Transverse colon (tissue), 4 donors: ENCODE measurements around the gene SDK2. TPM values are rescaled to one million over a fixed set of nuclear protein-coding genes. Genes with fewer than 3 reads are reported as not detected.

Experiments used
- DNase-seq: peaks from one replicate; pipeline ENCODE4 v3.0.0-alpha.2; 2019
- H3K27ac ChIP-seq, 4 donors: fragments of 200-600 bp; sonication (generic); 2 replicates each; pipeline ENCODE4 v1.5.1; 2016 to 2018; ENCODE audit warnings: inconsistent platforms in 4 of 4
- H3K27me3 ChIP-seq: fragments of 200-600 bp; sonication (generic); 2 replicates; pipeline ENCODE4 v1.5.1; 2017; ENCODE audit warnings: inconsistent platforms
- H3K36me3 ChIP-seq, 4 donors: fragments of 200-600 bp; sonication (generic); 2 replicates each; pipeline ENCODE4 v1.5.1; 2017 to 2019; ENCODE audit warnings: inconsistent platforms in 4 of 4
- H3K4me1 ChIP-seq, 4 donors: fragments of 200-600 bp; sonication (generic); 2 replicates each; pipeline ENCODE4 v1.5.1; 2017 to 2020; ENCODE audit warnings: inconsistent platforms in 4 of 4
- H3K4me3 ChIP-seq, 4 donors: fragments of 200-600 bp; sonication (generic); 1 replicate in 1 of 4; 2 replicates in 3 of 4; pipeline versions ENCODE4 v1.5.1 to v1.6.1; 2017 to 2019; ENCODE audit warnings: inconsistent platforms in 4 of 4
- H3K9me3 ChIP-seq, 2 donors: fragments of 200-600 bp; sonication (generic); 2 replicates each; pipeline ENCODE4 v1.5.1; 2017 to 2019; ENCODE audit warnings: inconsistent platforms in 2 of 2
- CTCF ChIP-seq, 5 experiments: fragments of 200-600 bp in 3 of 5; fragments of 450-650 bp in 2 of 5; sonication (generic) in 3 of 5; IDR thresholded peaks; 1 replicate in 2 of 5; 2 replicates in 3 of 5; pipeline ENCODE4 v1.5.1; 2016 to 2017; ENCODE audit warnings: antibody characterized with exemption in 5 of 5, inconsistent platforms in 3 of 5, mild to moderate bottlenecking in 2 of 5, moderate library complexity in 1 of 5
- EP300 ChIP-seq: sonication (generic); formaldehyde crosslinking; IDR thresholded peaks from one replicate; pipeline ENCODE4 v1.6.1; 2017; ENCODE audit warnings: antibody characterized with exemption, low read depth
- POLR2A ChIP-seq: fragments of 450-650 bp; IDR thresholded peaks from one replicate; pipeline ENCODE4 v1.6.1; 2016; ENCODE audit warnings: antibody characterized with exemption, mild to moderate bottlenecking, moderate library complexity
- POLR2AphosphoS5 ChIP-seq, 3 donors: sonication (generic); formaldehyde crosslinking; IDR thresholded peaks; one replicate each; pipeline ENCODE4 v1.6.1; 2016; ENCODE audit warnings: antibody characterized with exemption in 3 of 3
- WGBS, 2 donors: methylation state at CpG; one replicate each; pipeline ENCODE4 v1.1.5; 2018; ENCODE audit warnings: low coverage in 1 of 2; 5-methylcytosine and 5-hydroxymethylcytosine counted together
- in situ Hi-C, 4 donors: fragments of 200-750 bp; cut with MboI; loops; one replicate each; pipeline versions ENCODE4 v1.15.0 to v1.15.1; 2017; ENCODE audit warnings: low sequenced_read_pairs in 3 of 4, low pct_ligation_motif_present in 1 of 4, low pct_unique_long_range_greater_than_20kb in 1 of 4
- intact Hi-C: fragments of 100-400 bp; cut with DNase I; formaldehyde crosslinking; loops from one replicate; pipeline ENCODE4 v1.15.1; 2023; ENCODE audit warnings: low total_unique reads
- total RNA-seq, 4 donors: library from RNA; depleted of rRNA; stranded (reverse); fragments of >200 nt; gene quantifications; one replicate each; pipeline ENCODE4 v1.1.0, GENCODE V29; 2016

The SDK2 gene
- total RNA-seq, 4 donors from 2014 or later, result 2.6 to 9.8 (median 3.4) TPM

DNA sequence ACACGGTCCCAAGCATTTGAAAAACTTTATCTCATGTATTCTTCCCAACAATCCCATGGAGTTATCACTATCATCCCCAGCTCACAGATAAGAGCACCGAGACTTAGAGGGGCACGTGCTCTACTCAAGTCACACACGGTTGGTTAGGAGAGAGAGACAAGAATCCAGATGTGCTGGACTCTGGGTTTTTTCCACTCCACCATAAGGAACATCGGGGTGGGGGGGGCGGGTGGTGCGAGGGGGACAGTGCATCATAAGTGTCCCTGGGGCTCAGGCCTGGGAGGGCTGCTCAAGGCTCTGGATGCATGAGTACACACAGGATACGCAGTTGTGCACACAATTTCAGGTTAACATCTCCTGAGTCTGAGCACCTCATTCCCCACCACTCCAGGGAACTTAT, 339.8 kb downstream of the SDK2 start:
- in situ Hi-C loops, result no loop called here
- Histone ChIP-seq H3K27ac (peak overlapping the region; percentile 99 to 100 (median 100)), H3K36me3 (no peaks in the 10 kb centered on the region), H3K4me3 (peak overlapping the region in 2 of 4 donors; percentile 18 to 44), H3K9me3 (no peaks in the 10 kb centered on the region), H3K4me1 (peaks cover 41 to 94% (median 78%) of the 10 kb centered on the region in 4 donors), H3K27me3 (no peaks in the 10 kb centered on the region)
- no peak for TF ChIP-seq POLR2A
- TF ChIP-seq POLR2AphosphoS5 (IDR thresholded peaks at IDR 0.05), result no peak
- TF ChIP-seq EP300, result no peak
- intact Hi-C loops, result no loop called here
- DNase-seq, result no peak
- 20 to 48% methylated on average over 1 to 8 of the region's 8 CpGs for WGBS, 2 donors

DNA sequence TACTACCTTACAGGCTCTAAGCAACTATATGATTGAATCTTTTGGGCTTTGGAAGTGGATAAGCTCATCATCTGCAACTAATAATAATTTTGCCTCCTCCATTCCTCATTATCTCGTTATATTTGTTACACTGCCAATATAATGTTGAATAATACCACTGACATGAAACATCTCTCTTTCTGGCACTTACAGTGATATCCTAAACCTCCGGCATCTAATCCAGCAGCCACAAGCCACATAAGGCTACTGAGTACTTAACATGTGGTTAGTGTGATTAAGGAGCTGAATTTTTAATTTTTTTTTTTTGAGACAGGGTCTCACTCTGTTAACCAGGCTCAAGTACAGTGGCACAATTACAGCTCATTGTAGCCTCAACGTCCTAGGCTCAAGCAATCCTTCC, 342.1 kb downstream of the SDK2 start:
- in situ Hi-C loops (no loop called here), intact Hi-C loops (no loop called here)
- no peaks in the 10 kb centered on the region for H3K27me3 ChIP-seq
- H3K36me3 ChIP-seq, result no peaks in the 10 kb centered on the region
- DNase-seq, result no peak
- H3K4me1 ChIP-seq, result peaks cover 35 to 82% (median 68%) of the 10 kb centered on the region in 4 donors
- 57 to 60% methylated on average over 2 to 3 of the region's 3 CpGs for WGBS, 2 donors
- no peaks in the 10 kb centered on the region for H3K9me3 ChIP-seq
- TF ChIP-seq POLR2A (no peak), EP300 (no peak), POLR2AphosphoS5 (IDR thresholded peaks at IDR 0.05) (no peak), CTCF (IDR thresholded peaks at IDR 0.05) (no peak)
- peak overlapping the region in 3 of 4 donors; percentile 27 to 100 (median 55) for H3K27ac ChIP-seq
- H3K4me3 ChIP-seq, result no peak overlapping the region

- DNase-seq, result no peak
- H3K9me3 ChIP-seq, result no peaks in the 10 kb centered on the region
- peak overlapping the region in 3 of 4 donors; percentile 4 to 100 (median 24) for H3K27ac ChIP-seq
- in situ Hi-C loops, result no loop called here
- intact Hi-C loops, result no loop called here
- TF ChIP-seq POLR2A (no peak), CTCF (IDR thresholded peaks at IDR 0.05) (no peak), EP300 (no peak), POLR2AphosphoS5 (IDR thresholded peaks at IDR 0.05) (no peak)
- H3K27me3 ChIP-seq, result no peaks in the 10 kb centered on the region
- H3K4me1 ChIP-seq, result peaks cover 27 to 77% (median 61%) of the 10 kb centered on the region in 4 donors
- no peak overlapping the region for H3K4me3 ChIP-seq
- 92% methylated on average over 2 of the region's 2 CpGs; no CpG with 5 or more reads in 1 of the 2 donors for WGBS, 2 donors
- H3K36me3 ChIP-seq, result no peaks in the 10 kb centered on the region
Observed at GRCh38 chr17:73301369-73301768, 342.9 kb downstream of the SDK2 start.

GRCh38 chr17:73300392-73300791, 343.9 kb downstream of the SDK2 start:
- intact Hi-C loops, result no loop called here
- H3K4me1 ChIP-seq, result peaks cover 18 to 72% (median 52%) of the 10 kb centered on the region in 4 donors

More at GRCh38 chr17:73300392-73300791, 343.9 kb downstream of the SDK2 start:
- WGBS, 2 donors, result 69 to 78% methylated on average over 2 to 3 of the region's 3 CpGs
- Histone ChIP-seq H3K36me3 (no peaks in the 10 kb centered on the region), H3K27ac (peak overlapping the region; percentile 4 to 51 (median 24)), H3K27me3 (no peaks in the 10 kb centered on the region), H3K4me3 (no peak overlapping the region), H3K9me3 (no peaks in the 10 kb centered on the region)
- TF ChIP-seq CTCF (IDR thresholded peaks at IDR 0.05) (no peak), POLR2A (no peak), EP300 (no peak), POLR2AphosphoS5 (IDR thresholded peaks at IDR 0.05) (no peak)
- no peak for DNase-seq
- in situ Hi-C loops, result no loop called here
